HG03342 (cell line): Measurements from ENCODE around the gene REV3L.

Source experiments
- ATAC-seq: cut with Tn5 transposase; IDR thresholded peaks from one replicate; pipeline ENCODE4 v1.9.1; 2021; ENCODE audit warnings: mild to moderate bottlenecking, moderate library complexity; ENCODE audit not compliant: unreplicated experiment

The REV3L gene

GRCh38 chr6:111470991-111471390 lies 12.0 kb downstream of the REV3L start:
- no peak for ATAC-seq

GRCh38 chr6:111469543-111469942 lies 13.5 kb downstream of the REV3L start:
- ATAC-seq: no peak

- no peak for ATAC-seq
Measured at GRCh38 chr6:111468329-111469012, 14.5 kb downstream of the REV3L start.

- no peak for ATAC-seq
Measured at GRCh38 chr6:111464184-111464583, 18.8 kb downstream of the REV3L start.

GRCh38 chr6:111462770-111463391 lies 20.1 kb downstream of the REV3L start:
- ATAC-seq: no peak

- ATAC-seq: no peak
Measured at GRCh38 chr6:111461860-111462259, 21.2 kb downstream of the REV3L start.

- no peak for ATAC-seq
Measured at GRCh38 chr6:111458670-111459232, 24.3 kb downstream of the REV3L start.

GRCh38 chr6:111456208-111456607 lies 26.8 kb downstream of the REV3L start:
- ATAC-seq: no peak

GRCh38 chr6:111450636-111451035 lies 32.4 kb downstream of the REV3L start:
- no peak for ATAC-seq

- ATAC-seq: no peak
Measured at GRCh38 chr6:111450087-111450486, 32.9 kb downstream of the REV3L start.

- ATAC-seq: no peak
Measured at GRCh38 chr6:111449129-111449528, 33.9 kb downstream of the REV3L start.

- ATAC-seq: no peak
Measured at GRCh38 chr6:111447051-111447450, 36.0 kb downstream of the REV3L start.

GRCh38 chr6:111445861-111446267 lies 37.2 kb downstream of the REV3L start:
- no peak for ATAC-seq

- no peak for ATAC-seq
Measured at GRCh38 chr6:111444794-111445193, 38.2 kb downstream of the REV3L start.

- ATAC-seq: no peak
Measured at GRCh38 chr6:111441678-111442243, 41.3 kb downstream of the REV3L start.

- no peak for ATAC-seq
Measured at GRCh38 chr6:111439171-111439570, 43.8 kb downstream of the REV3L start.

- no peak for ATAC-seq
Measured at GRCh38 chr6:111437573-111437972, 45.4 kb downstream of the REV3L start.

GRCh38 chr6:111432511-111432910 lies 50.5 kb downstream of the REV3L start:
- no peak for ATAC-seq

- no peak for ATAC-seq
Measured at GRCh38 chr6:111430605-111431376, 52.2 kb downstream of the REV3L start.

- no peak for ATAC-seq
Measured at GRCh38 chr6:111429571-111429970, 53.4 kb downstream of the REV3L start.

GRCh38 chr6:111428811-111429210 lies 54.2 kb downstream of the REV3L start:
- no peak for ATAC-seq
